Heart right ventricle (tissue), 16 donors: ENCODE data around the gene HNRNPU. TPM values are rescaled to one million over a fixed set of nuclear protein-coding genes. Genes with fewer than 3 reads are reported as not detected.

ENCODE experiments used
- ATAC-seq, 8 donors: fragments of 200-7000 bp; cut with Tn5 transposase; one replicate each; pipeline ENCODE4 v1.9.1; 2020; ENCODE audit warnings: mild to moderate bottlenecking in 8 of 8, moderate library complexity in 8 of 8, moderate number of reproducible peaks in 1 of 8
- DNase-seq, 2 donors: peaks; one replicate each; pipeline ENCODE4 v3.0.0-alpha.2; 2020
- H3K27ac ChIP-seq, 10 donors: fragments of 200-600 bp; sonication (generic) in 2 of 10; one replicate each; pipeline versions ENCODE4 v1.5.0 to v1.8.0; 2020 to 2022; ENCODE audit warnings: mild to moderate bottlenecking in 3 of 10
- H3K27me3 ChIP-seq, 7 donors: fragments of 200-600 bp; one replicate each; pipeline ENCODE4 v1.8.0; 2021 to 2022; ENCODE audit warnings: mild to moderate bottlenecking in 2 of 7
- H3K36me3 ChIP-seq, 9 donors: fragments of 200-600 bp; sonication (generic) in 1 of 9; one replicate each; pipeline versions ENCODE4 v1.5.0 to v1.8.0; 2020 to 2022; ENCODE audit warnings: mild to moderate bottlenecking in 2 of 9
- H3K4me1 ChIP-seq, 9 donors: fragments of 200-600 bp; sonication (generic) in 1 of 9; one replicate each; pipeline versions ENCODE4 v1.5.0 to v1.8.0; 2020 to 2022; ENCODE audit warnings: mild to moderate bottlenecking in 4 of 9
- H3K4me3 ChIP-seq, 10 donors: fragments of 200-600 bp; sonication (generic) in 2 of 10; one replicate each; pipeline versions ENCODE4 v1.5.0 to v1.8.0; 2020 to 2022; ENCODE audit warnings: mild to moderate bottlenecking in 7 of 10, moderate library complexity in 2 of 10
- H3K9me3 ChIP-seq, 11 donors: fragments of 200-600 bp in 10 of 11; sonication (generic) in 2 of 11; one replicate each; pipeline versions ENCODE4 v1.5.0 to v1.8.0; 2013 to 2022; ENCODE audit warnings: mild to moderate bottlenecking in 2 of 11, control low read depth in 1 of 11, moderate library complexity in 1 of 11
- WGBS, 2 donors: extraction: QIAGEN DNeasy Blood & Tissue Kit; methylation state at CpG; one replicate each; pipeline ENCODE4 v1.1.7; 2013; ENCODE audit warnings: inconsistent platforms in 1 of 2; 5-methylcytosine and 5-hydroxymethylcytosine counted together
- intact Hi-C, 10 donors: fragments of 100-400 bp; cut with DNase I; formaldehyde crosslinking; loops; one replicate each; pipeline versions ENCODE4 v1.11.1 to v1.14.2; 2022
- polyA plus RNA-seq, 2 donors: library from polyadenylated mRNA; stranded (reverse); fragments of 200-250 nt; gene quantifications; one replicate each; pipeline ENCODE4 v1.2.3, GENCODE V29; 2013
- total RNA-seq, 10 donors: library from RNA; stranded (reverse); fragmentation: NEBNext Ultra II Directional in 3 of 10; extraction: Animal tissue kit (Norgen Biotek cat#: 25700) in 3 of 10; gene quantifications; one replicate each; pipeline versions ENCODE4 v1.2.1 to v1.2.4, GENCODE V29; 2021 to 2023
- TF ChIP-seq, protein P1 (sequence below), 9 donors: fragments of 200-600 bp; sonication (generic) in 2 of 9; IDR thresholded peaks; one replicate each; pipeline versions ENCODE4 v1.5.0 to v1.8.0; 2021 to 2022; ENCODE audit warnings: antibody characterized with exemption in 9 of 9, mild to moderate bottlenecking in 5 of 9, moderate library complexity in 1 of 9
- donor health status: Arrhythmogenic right ventricular cardiomyopathy.
- donor health status: ischemic (EF 13 %, LVEDD 7.1; RV severe dilation, severe dysfunction).
- donor health status: healthy with polysubstance abuse.
- donor health status: DM: no; HTN: yes; CAD: no.
- donor health status: DM: no; HTN: no; CAD: no.
- donor health status: ischemic (EF 25% LVEDD 6.9; RV normal size, moderate dysfunction).
- donor health status: ischemic (EF 25% LVEDD 5.7; RV mildly dilated, moderate dysfunction).
- donor health status: healthy.
- donor health status: DM: yes; HTN: yes; CAD: no.
- donor health status: Ischemic cardiomyopathy.
- donor health status: ischemic (EF 35%, LVEDD 5.7; RV mildly dilated, moderate dysfunction).
- donor health status: nonischemic (EF 11% LVEDD 7.7; RV severe dilation, severe dysfunction).
- donor health status: DM: yes; HTN: yes; CAD: no.
- donor health status: PGD.
- donor health status: ischemic (EF 29% LVEDD 5.4; RV normal size, mild dysfunction).
- donor health status: nonischemic (EF 23%, LVEDD 6.1; RV moderate dilation, normal function).

The HNRNPU gene
- total and polyA plus RNA-seq, 12 donors: 91.0 to 200 (median 171) TPM

DNA sequence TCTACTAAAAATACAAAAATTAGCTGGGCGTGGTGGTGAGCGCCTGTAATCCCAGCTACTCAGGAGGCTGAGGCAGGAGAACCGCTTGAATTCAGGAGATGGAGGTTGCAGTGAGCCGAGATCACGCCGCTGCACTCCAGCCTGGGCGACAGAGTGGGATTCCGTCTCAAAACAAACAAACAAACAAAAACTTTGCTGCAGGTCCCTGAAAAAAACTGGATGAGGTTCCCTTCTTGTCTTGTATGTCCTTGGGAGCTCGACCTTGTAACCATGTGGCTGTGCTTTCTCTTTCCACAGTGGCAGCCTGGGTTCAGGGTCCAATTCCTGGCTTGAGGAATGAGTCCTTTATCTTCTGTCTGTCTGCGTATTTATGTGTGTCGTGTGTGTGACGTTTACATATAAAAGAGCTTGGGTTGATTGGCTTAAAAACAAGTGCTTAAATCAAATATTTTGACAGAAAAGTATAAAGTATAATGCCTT, 46.9 kb downstream of the HNRNPU start:
- peaks cover 0 to 6% (median 0%) of the 10 kb centered on the region in 7 donors for H3K27me3 ChIP-seq
- 76 to 85% methylated on average over 12 of the region's 12 CpGs for WGBS, 2 donors
- no peaks in the 10 kb centered on the region for H3K36me3 ChIP-seq
- H3K27ac ChIP-seq: no peak overlapping the region
- TF ChIP-seq, protein P1, sequence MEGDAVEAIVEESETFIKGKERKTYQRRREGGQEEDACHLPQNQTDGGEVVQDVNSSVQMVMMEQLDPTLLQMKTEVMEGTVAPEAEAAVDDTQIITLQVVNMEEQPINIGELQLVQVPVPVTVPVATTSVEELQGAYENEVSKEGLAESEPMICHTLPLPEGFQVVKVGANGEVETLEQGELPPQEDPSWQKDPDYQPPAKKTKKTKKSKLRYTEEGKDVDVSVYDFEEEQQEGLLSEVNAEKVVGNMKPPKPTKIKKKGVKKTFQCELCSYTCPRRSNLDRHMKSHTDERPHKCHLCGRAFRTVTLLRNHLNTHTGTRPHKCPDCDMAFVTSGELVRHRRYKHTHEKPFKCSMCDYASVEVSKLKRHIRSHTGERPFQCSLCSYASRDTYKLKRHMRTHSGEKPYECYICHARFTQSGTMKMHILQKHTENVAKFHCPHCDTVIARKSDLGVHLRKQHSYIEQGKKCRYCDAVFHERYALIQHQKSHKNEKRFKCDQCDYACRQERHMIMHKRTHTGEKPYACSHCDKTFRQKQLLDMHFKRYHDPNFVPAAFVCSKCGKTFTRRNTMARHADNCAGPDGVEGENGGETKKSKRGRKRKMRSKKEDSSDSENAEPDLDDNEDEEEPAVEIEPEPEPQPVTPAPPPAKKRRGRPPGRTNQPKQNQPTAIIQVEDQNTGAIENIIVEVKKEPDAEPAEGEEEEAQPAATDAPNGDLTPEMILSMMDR (IDR thresholded peaks at IDR 0.05): no peak
- DNase-seq: no peak
- ATAC-seq: no peak
- intact Hi-C loops: no loop called here
- H3K9me3 ChIP-seq: no peaks in the 10 kb centered on the region
- H3K4me3 ChIP-seq: no peak overlapping the region
- peaks cover 0 to 11% (median 0%) of the 10 kb centered on the region in 9 donors for H3K4me1 ChIP-seq

DNA sequence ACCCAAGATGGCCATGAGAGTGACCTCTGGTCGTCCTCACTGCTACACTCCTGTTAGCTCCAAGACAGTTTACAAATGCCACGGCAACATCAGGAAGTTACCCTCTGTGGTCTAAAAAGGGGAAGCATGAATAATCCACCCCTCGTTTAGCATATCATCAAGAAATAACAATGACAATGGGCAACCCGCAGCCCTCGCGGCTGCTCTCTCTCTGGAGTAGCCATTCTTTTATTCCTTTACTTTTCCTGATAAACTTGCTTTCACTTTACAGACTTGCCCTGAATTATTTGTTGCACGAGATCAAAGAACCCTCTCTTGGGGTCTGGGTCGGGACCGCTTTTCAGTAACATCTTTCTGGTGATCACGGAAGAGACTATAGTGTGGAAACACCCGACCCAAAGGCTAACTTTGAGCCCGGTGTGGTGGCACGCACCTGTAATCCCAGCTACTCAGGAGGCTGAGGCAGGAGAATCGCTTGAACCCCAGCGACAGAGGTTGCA, 48.7 kb downstream of the HNRNPU start:
- H3K27me3 ChIP-seq: peaks cover 0 to 6% (median 0%) of the 10 kb centered on the region in 7 donors
- ATAC-seq (no peak), DNase-seq (no peak)
- peak overlapping the region in 1 of 10 donors; percentile 77 for H3K27ac ChIP-seq
- H3K4me1 ChIP-seq: peaks cover 0 to 11% (median 0%) of the 10 kb centered on the region in 9 donors
- no peaks in the 10 kb centered on the region for H3K9me3 ChIP-seq
- no peaks in the 10 kb centered on the region for H3K36me3 ChIP-seq
- peak overlapping the region in 5 of 10 donors; percentile 7 to 52 (median 22) for H3K4me3 ChIP-seq
- intact Hi-C loops: no loop called here
- TF ChIP-seq, protein P1 (IDR thresholded peaks at IDR 0.05): no peak
- 48 to 49% methylated on average over 15 of the region's 15 CpGs for WGBS, 2 donors

DNA sequence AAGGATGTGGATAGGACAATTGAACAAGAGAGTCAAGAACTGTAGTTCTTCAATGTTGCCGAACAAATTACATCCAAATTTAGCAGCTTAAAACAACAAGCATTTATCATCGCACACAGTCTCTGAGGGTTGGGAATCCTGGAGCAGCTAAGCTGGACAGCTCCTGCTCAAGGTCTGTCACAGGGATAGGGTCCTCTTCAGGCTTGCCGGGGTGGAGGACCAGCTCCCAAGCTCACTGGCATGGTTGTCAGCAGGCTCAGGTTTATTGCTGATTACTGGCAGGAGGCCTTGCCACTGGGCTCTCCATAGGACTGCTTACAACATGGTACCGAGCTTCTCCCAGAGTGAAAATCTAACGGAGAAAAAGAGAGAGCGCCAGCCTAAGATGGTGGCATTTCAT, 51.0 kb downstream of the HNRNPU start:
- TF ChIP-seq, protein P1 (IDR thresholded peaks at IDR 0.05): no peak
- Histone ChIP-seq H3K36me3 (no peaks in the 10 kb centered on the region), H3K27me3 (peaks cover 0 to 6% (median 0%) of the 10 kb centered on the region in 7 donors), H3K4me3 (no peak overlapping the region), H3K9me3 (no peaks in the 10 kb centered on the region), H3K27ac (no peak overlapping the region), H3K4me1 (peaks cover 0 to 11% (median 0%) of the 10 kb centered on the region in 9 donors)
- 80 to 84% methylated on average over 6 of the region's 6 CpGs for WGBS, 2 donors
- ATAC-seq (no peak), DNase-seq (no peak)
- intact Hi-C loops: no loop called here

DNA sequence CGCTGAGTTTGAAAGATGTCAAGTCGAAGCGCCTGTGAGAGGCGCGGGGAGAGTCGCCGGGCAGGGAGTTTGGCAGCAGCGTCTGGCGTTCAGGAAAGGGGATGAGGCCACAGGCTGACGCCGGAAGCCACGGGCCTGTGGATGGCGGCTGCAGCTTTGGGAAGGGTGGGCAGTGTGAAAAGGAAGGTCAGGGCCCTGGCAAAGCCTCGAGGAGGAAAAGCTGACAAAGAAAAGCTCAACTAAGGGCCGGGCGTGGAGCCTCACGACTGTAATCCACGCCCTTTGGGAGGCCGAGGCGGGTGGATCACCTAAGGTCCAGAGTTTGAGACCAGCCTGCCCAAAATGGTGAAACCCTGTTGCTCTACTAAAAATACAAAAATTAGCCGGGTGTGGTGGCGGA, 54.1 kb downstream of the HNRNPU start:
- Histone ChIP-seq H3K4me3 (no peak overlapping the region), H3K4me1 (no peaks in the 10 kb centered on the region), H3K36me3 (no peaks in the 10 kb centered on the region), H3K27me3 (peaks cover 0 to 6% (median 0%) of the 10 kb centered on the region in 7 donors), H3K27ac (no peak overlapping the region), H3K9me3 (no peaks in the 10 kb centered on the region)
- no peak for ATAC-seq
- TF ChIP-seq, protein P1 (IDR thresholded peaks at IDR 0.05): no peak
- WGBS, 2 donors: 83% methylated on average over 22 of the region's 22 CpGs
- no peak for DNase-seq
- intact Hi-C loops: no loop called here
